ENCODE results near the gene MYLIP. TPM values are rescaled to one million over a fixed set of nuclear protein-coding genes. Genes with fewer than 3 reads are reported as not detected.

MYLIP gene
- total and polyA plus RNA-seq, 2 of the 13 experiments (the other 11 are each of a cell fraction or from before 2014, with no cell fraction given) = 3.4 to 10.8 TPM

DNA sequence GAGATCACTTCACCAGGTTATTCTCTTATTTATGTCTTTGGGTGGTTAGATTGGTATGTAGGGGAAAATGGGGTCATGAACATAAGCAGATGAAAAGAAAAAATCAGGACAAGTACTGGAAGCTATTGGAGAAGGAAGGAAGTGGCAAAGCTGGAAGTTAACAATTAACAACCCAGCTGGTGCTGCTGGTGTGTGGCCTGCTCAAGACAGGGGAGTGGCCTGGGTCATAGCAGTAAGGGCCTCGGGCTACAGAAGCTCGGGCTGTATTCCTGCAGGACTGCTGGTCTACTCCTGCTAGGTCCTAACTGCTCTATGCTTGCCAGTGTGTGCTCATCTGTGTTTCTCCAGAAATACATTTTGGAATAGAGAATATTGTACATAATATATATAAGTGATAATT lies 19.6 kb downstream of the MYLIP start (continued):
- TF ChIP-seq, protein P1, sequence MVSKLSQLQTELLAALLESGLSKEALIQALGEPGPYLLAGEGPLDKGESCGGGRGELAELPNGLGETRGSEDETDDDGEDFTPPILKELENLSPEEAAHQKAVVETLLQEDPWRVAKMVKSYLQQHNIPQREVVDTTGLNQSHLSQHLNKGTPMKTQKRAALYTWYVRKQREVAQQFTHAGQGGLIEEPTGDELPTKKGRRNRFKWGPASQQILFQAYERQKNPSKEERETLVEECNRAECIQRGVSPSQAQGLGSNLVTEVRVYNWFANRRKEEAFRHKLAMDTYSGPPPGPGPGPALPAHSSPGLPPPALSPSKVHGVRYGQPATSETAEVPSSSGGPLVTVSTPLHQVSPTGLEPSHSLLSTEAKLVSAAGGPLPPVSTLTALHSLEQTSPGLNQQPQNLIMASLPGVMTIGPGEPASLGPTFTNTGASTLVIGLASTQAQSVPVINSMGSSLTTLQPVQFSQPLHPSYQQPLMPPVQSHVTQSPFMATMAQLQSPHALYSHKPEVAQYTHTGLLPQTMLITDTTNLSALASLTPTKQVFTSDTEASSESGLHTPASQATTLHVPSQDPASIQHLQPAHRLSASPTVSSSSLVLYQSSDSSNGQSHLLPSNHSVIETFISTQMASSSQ (IDR thresholded peaks at IDR 0.05; ENCODE audit: low read depth) = peak; percentile 67
- TF ChIP-seq, protein P1 (CRISPR knock-in tag; IDR thresholded peaks at IDR 0.05; ENCODE audit: borderline replicate concordance) = no peak
- no peak for TF ChIP-seq TBP (CRISPR knock-in tag; IDR thresholded peaks at IDR 0.05)
- TF ChIP-seq ZC3H13 (CRISPR knock-in tag; IDR thresholded peaks at IDR 0.05) = no peak
- no peak for TF ChIP-seq TFDP2 (CRISPR knock-in tag; IDR thresholded peaks at IDR 0.05)
- TF ChIP-seq NFKBIZ (CRISPR knock-in tag; IDR thresholded peaks at IDR 0.05) = no peak
- TF ChIP-seq, protein P2, sequence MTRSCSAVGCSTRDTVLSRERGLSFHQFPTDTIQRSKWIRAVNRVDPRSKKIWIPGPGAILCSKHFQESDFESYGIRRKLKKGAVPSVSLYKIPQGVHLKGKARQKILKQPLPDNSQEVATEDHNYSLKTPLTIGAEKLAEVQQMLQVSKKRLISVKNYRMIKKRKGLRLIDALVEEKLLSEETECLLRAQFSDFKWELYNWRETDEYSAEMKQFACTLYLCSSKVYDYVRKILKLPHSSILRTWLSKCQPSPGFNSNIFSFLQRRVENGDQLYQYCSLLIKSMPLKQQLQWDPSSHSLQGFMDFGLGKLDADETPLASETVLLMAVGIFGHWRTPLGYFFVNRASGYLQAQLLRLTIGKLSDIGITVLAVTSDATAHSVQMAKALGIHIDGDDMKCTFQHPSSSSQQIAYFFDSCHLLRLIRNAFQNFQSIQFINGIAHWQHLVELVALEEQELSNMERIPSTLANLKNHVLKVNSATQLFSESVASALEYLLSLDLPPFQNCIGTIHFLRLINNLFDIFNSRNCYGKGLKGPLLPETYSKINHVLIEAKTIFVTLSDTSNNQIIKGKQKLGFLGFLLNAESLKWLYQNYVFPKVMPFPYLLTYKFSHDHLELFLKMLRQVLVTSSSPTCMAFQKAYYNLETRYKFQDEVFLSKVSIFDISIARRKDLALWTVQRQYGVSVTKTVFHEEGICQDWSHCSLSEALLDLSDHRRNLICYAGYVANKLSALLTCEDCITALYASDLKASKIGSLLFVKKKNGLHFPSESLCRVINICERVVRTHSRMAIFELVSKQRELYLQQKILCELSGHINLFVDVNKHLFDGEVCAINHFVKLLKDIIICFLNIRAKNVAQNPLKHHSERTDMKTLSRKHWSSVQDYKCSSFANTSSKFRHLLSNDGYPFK (CRISPR knock-in tag; IDR thresholded peaks at IDR 0.05; ENCODE audit: borderline replicate concordance) = no peak
